Heart left ventricle (tissue), 13 donors: ENCODE data around the gene PCSK5.

ENCODE experiments used
- CTCF ChIP-seq, 12 donors: fragments of 200-600 bp; sonication (generic) in 4 of 12; IDR thresholded peaks; one replicate each; pipeline versions ENCODE4 v1.5.0 to v1.8.0; 2018 to 2022; ENCODE audit warnings: antibody characterized with exemption in 12 of 12, mild to moderate bottlenecking in 5 of 12
- POLR2A ChIP-seq, 2 donors: fragments of 450-650 bp; IDR thresholded peaks; one replicate each; pipeline ENCODE4 v1.6.1; 2017; ENCODE audit warnings: antibody characterized with exemption in 2 of 2, mild to moderate bottlenecking in 2 of 2, moderate library complexity in 2 of 2
- donor health status: ischemic (EF 13 %, LVEDD 7.1; RV severe dilation, severe dysfunction).
- donor health status: DM: no; HTN: yes; CAD: no.
- donor health status: DM: no; HTN: no; CAD: no.
- donor health status: ischemic (EF 25% LVEDD 6.9; RV normal size, moderate dysfunction).
- donor health status: ischemic (EF 25% LVEDD 5.7; RV mildly dilated, moderate dysfunction).
- donor health status: ischemic (EF 35%, LVEDD 5.7; RV mildly dilated, moderate dysfunction).
- donor health status: nonischemic (EF 11% LVEDD 7.7; RV severe dilation, severe dysfunction).
- donor health status: DM: yes; HTN: yes; CAD: no.
- donor health status: PGD.
- donor health status: ischemic (EF 29% LVEDD 5.4; RV normal size, mild dysfunction).
- donor health status: nonischemic (EF 23%, LVEDD 6.1; RV moderate dilation, normal function).

GRCh38 chr9:76151267-76151666 is 260.8 kb downstream of the PCSK5 start:
- no peak for TF ChIP-seq CTCF (IDR thresholded peaks at IDR 0.05)
- no peak for TF ChIP-seq POLR2A (IDR thresholded peaks at IDR 0.05)
